NCI-H2227 (cell line): ENCODE results near the gene HTRA1.

Experiments used
- DNase-seq: peaks from one replicate; lab custom pipeline; 2025; ENCODE audit not compliant: unreplicated experiment; lab: John Stamatoyannopoulos, UW

HTRA1 gene

GRCh38 chr10:122494173-122494820 lies 32.9 kb downstream of the HTRA1 start:
- no peak for DNase-seq

GRCh38 chr10:122494833-122495232 lies 33.5 kb downstream of the HTRA1 start:
- no peak for DNase-seq

GRCh38 chr10:122495406-122496340 lies 34.3 kb downstream of the HTRA1 start:
- no peak for DNase-seq

- DNase-seq: no peak
Measured at GRCh38 chr10:122497241-122497640, 35.9 kb downstream of the HTRA1 start.

GRCh38 chr10:122498521-122498920 lies 37.2 kb downstream of the HTRA1 start:
- DNase-seq: no peak

GRCh38 chr10:122499012-122499411 lies 37.7 kb downstream of the HTRA1 start:
- no peak for DNase-seq

GRCh38 chr10:122499491-122499941 lies 38.2 kb downstream of the HTRA1 start:
- DNase-seq: no peak

GRCh38 chr10:122500194-122500593 lies 38.8 kb downstream of the HTRA1 start:
- DNase-seq: no peak

- no peak for DNase-seq
Measured at GRCh38 chr10:122500726-122501125, 39.4 kb downstream of the HTRA1 start.

- DNase-seq: no peak
Measured at GRCh38 chr10:122503012-122503411, 41.7 kb downstream of the HTRA1 start.

- no peak for DNase-seq
Measured at GRCh38 chr10:122503886-122504609, 42.7 kb downstream of the HTRA1 start.

- DNase-seq: no peak
Measured at GRCh38 chr10:122504610-122504950, 43.2 kb downstream of the HTRA1 start.

GRCh38 chr10:122505011-122505410 lies 43.7 kb downstream of the HTRA1 start:
- DNase-seq: no peak

- DNase-seq: no peak
Measured at GRCh38 chr10:122505885-122506645, 44.7 kb downstream of the HTRA1 start.

GRCh38 chr10:122507616-122508015 lies 46.3 kb downstream of the HTRA1 start:
- no peak for DNase-seq

- no peak for DNase-seq
Measured at GRCh38 chr10:122508021-122508420, 46.7 kb downstream of the HTRA1 start.

- DNase-seq: no peak
Measured at GRCh38 chr10:122509323-122509722, 48.0 kb downstream of the HTRA1 start.

GRCh38 chr10:122510326-122510725 lies 49.0 kb downstream of the HTRA1 start:
- DNase-seq: no peak

- DNase-seq: no peak
Measured at GRCh38 chr10:122510736-122511135, 49.4 kb downstream of the HTRA1 start.

- DNase-seq: no peak
Measured at GRCh38 chr10:122513053-122513452, 51.7 kb downstream of the HTRA1 start.
